H9 (cell line): ENCODE data around the gene FHIT. TPM values are rescaled to one million over a fixed set of nuclear protein-coding genes. Genes with fewer than 3 reads are reported as not detected.

Experiments used
- DNase-seq: peaks from one replicate; pipeline ENCODE4 v3.0.0-alpha.2; 2017
- H2AFZ ChIP-seq: one replicate; pipeline ENCODE4 v1.6.1; 2013; ENCODE audit warnings: mild to moderate bottlenecking, low read length, control low read depth, moderate library complexity
- H2AK5ac ChIP-seq: 2 replicates; pipeline ENCODE4 v1.6.1; 2013; ENCODE audit warnings: low read length, control low read depth, mixed read lengths; ENCODE audit not compliant: insufficient read length
- H2BK120ac ChIP-seq: one replicate; pipeline ENCODE4 v1.6.1; 2013; ENCODE audit warnings: low read depth, mild to moderate bottlenecking, low read length, control low read depth, inconsistent platforms; ENCODE audit not compliant: poor library complexity, severe bottlenecking
- H2BK12ac ChIP-seq: 2 replicates; pipeline ENCODE4 v1.6.1; 2013; ENCODE audit warnings: low read length, control low read depth, mixed read lengths, low read depth; ENCODE audit not compliant: insufficient read length
- H2BK15ac ChIP-seq: 2 replicates; pipeline ENCODE4 v1.6.1; 2013; ENCODE audit warnings: low read depth, low read length, control low read depth
- H2BK20ac ChIP-seq: one replicate; pipeline ENCODE4 v1.6.1; 2013; ENCODE audit warnings: low read depth, mild to moderate bottlenecking, low read length, control low read depth, inconsistent platforms; ENCODE audit not compliant: poor library complexity, severe bottlenecking
- H2BK5ac ChIP-seq: 2 replicates; pipeline ENCODE4 v1.6.1; 2013; ENCODE audit warnings: low read length, control low read depth, mixed read lengths; ENCODE audit not compliant: insufficient read length
- H3K14ac ChIP-seq: 2 replicates; pipeline ENCODE4 v1.6.1; 2013; ENCODE audit warnings: low read length, control low read depth; ENCODE audit not compliant: insufficient read depth
- H3K18ac ChIP-seq: 2 replicates; pipeline ENCODE4 v1.6.1; 2013; ENCODE audit warnings: low read depth, mild to moderate bottlenecking, mixed read lengths, low read length, control low read depth; ENCODE audit not compliant: insufficient read length
- H3K23ac ChIP-seq: 2 replicates; pipeline ENCODE4 v1.6.1; 2013; ENCODE audit warnings: low read length, control low read depth, mixed read lengths, low read depth; ENCODE audit not compliant: insufficient read length
- H3K23me2 ChIP-seq: 2 replicates; pipeline ENCODE4 v1.6.1; 2013; ENCODE audit warnings: low read depth, mild to moderate bottlenecking, mixed read lengths, low read length, control low read depth; ENCODE audit not compliant: insufficient read length, poor library complexity, severe bottlenecking
- H3K27ac ChIP-seq: 2 replicates; pipeline ENCODE4 v1.5.1; 2013; ENCODE audit warnings: low read length, control low read depth, mixed read lengths, low read depth; ENCODE audit not compliant: insufficient read length
- H3K27me3 ChIP-seq: 2 replicates; pipeline ENCODE4 v1.6.1; 2013; ENCODE audit warnings: low read length, control low read depth, inconsistent platforms; ENCODE audit not compliant: insufficient read depth
- H3K4ac ChIP-seq: 2 replicates; pipeline ENCODE4 v1.6.1; 2013; ENCODE audit warnings: low read depth, mild to moderate bottlenecking, control low read depth, inconsistent platforms, low read length, moderate library complexity
- H3K4me1 ChIP-seq: 2 replicates; pipeline ENCODE4 v1.6.1; 2013; ENCODE audit warnings: low read length, control low read depth, inconsistent platforms; ENCODE audit not compliant: insufficient read depth
- H3K4me2 ChIP-seq: 2 replicates; pipeline ENCODE4 v1.6.1; 2013; ENCODE audit warnings: low read length, control low read depth, mixed read lengths; ENCODE audit not compliant: insufficient read length, insufficient read depth
- H3K56ac ChIP-seq: 2 replicates; pipeline ENCODE4 v1.6.1; 2013; ENCODE audit warnings: low read depth, mild to moderate bottlenecking, mixed read lengths, low read length, control low read depth; ENCODE audit not compliant: insufficient read length
- H3K79me1 ChIP-seq: 2 replicates; pipeline ENCODE4 v1.6.1; 2013; ENCODE audit warnings: low read depth, mild to moderate bottlenecking, moderate library complexity, low read length, control low read depth, inconsistent platforms; ENCODE audit not compliant: insufficient read depth, poor library complexity, severe bottlenecking
- H3K79me2 ChIP-seq: 2 replicates; pipeline ENCODE4 v1.6.1; 2013; ENCODE audit warnings: low read length, control low read depth, inconsistent platforms; ENCODE audit not compliant: insufficient read depth
- H3K9ac ChIP-seq: 2 replicates; pipeline ENCODE4 v1.6.1; 2013; ENCODE audit warnings: low read length, control low read depth, mixed read lengths; ENCODE audit not compliant: insufficient read length; ENCODE audit errors: extremely low read depth
- H3K9me3 ChIP-seq: one replicate; pipeline ENCODE4 v1.6.1; 2013; ENCODE audit warnings: low read depth, low read length, inconsistent platforms; ENCODE audit not compliant: control insufficient read depth
- H3T11ph ChIP-seq: one replicate; pipeline ENCODE4 v1.6.1; 2013; ENCODE audit warnings: mild to moderate bottlenecking, low read length, control low read depth, inconsistent platforms
- H4K20me1 ChIP-seq: one replicate; pipeline ENCODE4 v1.6.1; 2013; ENCODE audit not compliant: control insufficient read depth, insufficient read length, insufficient read depth
- H4K5ac ChIP-seq: 2 replicates; pipeline ENCODE4 v1.6.1; 2013; ENCODE audit warnings: low read depth, mild to moderate bottlenecking, mixed read lengths, low read length, control low read depth; ENCODE audit not compliant: insufficient read length
- H4K8ac ChIP-seq: replicated peaks from 2 replicates; pipeline ENCODE4 v1.6.1; 2013; ENCODE audit warnings: low read length, control low read depth, mixed read lengths, low read depth; ENCODE audit not compliant: insufficient read length
- H4K91ac ChIP-seq: 2 replicates; pipeline ENCODE4 v1.6.1; 2013; ENCODE audit warnings: low read depth, mild to moderate bottlenecking, moderate library complexity, mixed read lengths, low read length, control low read depth; ENCODE audit not compliant: insufficient read length
- H3K27ac Mint-ChIP-seq, 3 experiments: 2 replicates in 2 of 3; 3 replicates in 1 of 3; pipeline ENCODE4 v1.8.0; 2020 to 2021; ENCODE audit warnings: mixed read lengths in 3 of 3, mild to moderate bottlenecking in 1 of 3, moderate library complexity in 1 of 3
- H3K27me3 Mint-ChIP-seq: 2 replicates; pipeline ENCODE4 v1.8.0; 2021; ENCODE audit warnings: low read depth, mild to moderate bottlenecking, moderate library complexity, mixed read lengths
- H3K36me3 Mint-ChIP-seq, 3 experiments: 2 replicates in 2 of 3; 3 replicates in 1 of 3; pipeline ENCODE4 v1.8.0; 2020 to 2021; ENCODE audit warnings: low read depth in 3 of 3, mixed read lengths in 3 of 3; ENCODE audit not compliant: insufficient read depth in 1 of 3
- H3K4me1 Mint-ChIP-seq, 2 experiments: 2 replicates each; pipeline ENCODE4 v1.8.0; 2020; ENCODE audit warnings: mixed read lengths in 2 of 2
- H3K4me3 Mint-ChIP-seq, 2 experiments: 2 replicates in 1 of 2; 3 replicates in 1 of 2; pipeline ENCODE4 v1.8.0; 2020 to 2021; ENCODE audit warnings: mild to moderate bottlenecking in 2 of 2, mixed read lengths in 2 of 2, moderate library complexity in 1 of 2
- H3K9me3 Mint-ChIP-seq, 2 experiments: 2 replicates in 1 of 2; 3 replicates in 1 of 2; pipeline ENCODE4 v1.8.0; 2020; ENCODE audit warnings: mild to moderate bottlenecking in 2 of 2, mixed read lengths in 2 of 2, moderate library complexity in 1 of 2
- WGBS: extraction: QIAGEN DNeasy Blood & Tissue Kit; methylation state at CpG from one replicate; pipeline ENCODE4 v1.1.7; 2013; ENCODE audit warnings: missing lambda C conversion rate, low lambda C conversion rate, mixed read lengths; ENCODE audit not compliant: insufficient read length; ENCODE audit errors: extremely low coverage; 5-methylcytosine and 5-hydroxymethylcytosine counted together
- total RNA-seq: library from RNA; stranded (reverse); gene quantifications from 2 replicates; pipeline ENCODE4 v1.2.1, GENCODE V29; 2021
- TF ChIP-seq, protein P1 (sequence below): fragments of 200-600 bp; sonication (generic); conservative IDR thresholded peaks from 3 replicates; pipeline ENCODE4 v1.8.0; 2021; ENCODE audit warnings: antibody characterized with exemption, mild to moderate bottlenecking

The FHIT gene
- total RNA-seq, 1 experiment from 2014 or later, result 3.0 TPM

DNA sequence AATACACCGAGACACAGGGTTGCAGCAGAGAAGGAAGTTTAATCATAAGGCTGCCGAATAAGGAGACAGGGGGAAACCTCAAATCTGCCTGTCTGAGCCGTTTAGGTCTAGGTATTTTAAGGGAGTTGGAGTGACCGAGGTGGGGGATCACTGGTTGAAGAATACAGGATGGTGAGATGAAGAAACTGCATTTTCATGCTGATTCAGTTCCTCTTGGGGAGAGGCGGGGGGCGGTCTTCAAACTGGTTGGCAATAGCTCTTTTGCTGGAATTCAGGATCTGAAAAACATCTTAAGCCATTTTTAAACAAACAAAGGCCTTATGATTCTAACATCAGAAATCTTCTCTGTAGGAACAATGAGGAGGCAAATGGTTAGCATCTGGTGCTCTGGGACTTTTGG is 1502.0 kb downstream of the FHIT start:
- H3K4me2 ChIP-seq, result no peak overlapping the region

More for the DNA sequence above, 1502.0 kb downstream of the FHIT start:
- H3K9me3 ChIP-seq, result peaks cover 7% of the 10 kb centered on the region
- H2BK20ac ChIP-seq, result no peak overlapping the region
- H3K14ac ChIP-seq, result no peak overlapping the region
- Mint-ChIP-seq H3K9me3 (peaks cover 0 to 5% of the 10 kb centered on the region in 2 experiments; a peak in 3 of 5 replicates), H3K27me3 (peaks cover 45% of the 10 kb centered on the region), H3K27ac (no peak overlapping the region), H3K4me3 (no peak overlapping the region), H3K4me1 (peaks cover 47 to 48% of the 10 kb centered on the region in 2 experiments), H3K36me3 (peaks cover 0 to 6% (median 0%) of the 10 kb centered on the region in 3 experiments; a peak in 1 of 7 replicates)
- no peak overlapping the region for H3K9ac ChIP-seq
- no peak overlapping the region for H4K8ac ChIP-seq
- H3T11ph ChIP-seq, result no peak overlapping the region
- TF ChIP-seq, protein P1, sequence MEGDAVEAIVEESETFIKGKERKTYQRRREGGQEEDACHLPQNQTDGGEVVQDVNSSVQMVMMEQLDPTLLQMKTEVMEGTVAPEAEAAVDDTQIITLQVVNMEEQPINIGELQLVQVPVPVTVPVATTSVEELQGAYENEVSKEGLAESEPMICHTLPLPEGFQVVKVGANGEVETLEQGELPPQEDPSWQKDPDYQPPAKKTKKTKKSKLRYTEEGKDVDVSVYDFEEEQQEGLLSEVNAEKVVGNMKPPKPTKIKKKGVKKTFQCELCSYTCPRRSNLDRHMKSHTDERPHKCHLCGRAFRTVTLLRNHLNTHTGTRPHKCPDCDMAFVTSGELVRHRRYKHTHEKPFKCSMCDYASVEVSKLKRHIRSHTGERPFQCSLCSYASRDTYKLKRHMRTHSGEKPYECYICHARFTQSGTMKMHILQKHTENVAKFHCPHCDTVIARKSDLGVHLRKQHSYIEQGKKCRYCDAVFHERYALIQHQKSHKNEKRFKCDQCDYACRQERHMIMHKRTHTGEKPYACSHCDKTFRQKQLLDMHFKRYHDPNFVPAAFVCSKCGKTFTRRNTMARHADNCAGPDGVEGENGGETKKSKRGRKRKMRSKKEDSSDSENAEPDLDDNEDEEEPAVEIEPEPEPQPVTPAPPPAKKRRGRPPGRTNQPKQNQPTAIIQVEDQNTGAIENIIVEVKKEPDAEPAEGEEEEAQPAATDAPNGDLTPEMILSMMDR, result no peak
- WGBS, result no CpG with 5 or more reads among the region's 6 CpGs
- no peak overlapping the region for H3K23ac ChIP-seq
- no peak overlapping the region for H2AFZ ChIP-seq
- no peaks in the 10 kb centered on the region for H4K20me1 ChIP-seq
- H3K18ac ChIP-seq, result no peak overlapping the region
- H3K56ac ChIP-seq, result no peak overlapping the region
- H2AK5ac ChIP-seq, result no peak overlapping the region
- no peak overlapping the region for H4K91ac ChIP-seq
- no peak overlapping the region for H2BK5ac ChIP-seq
- H3K4ac ChIP-seq, result no peak overlapping the region
- no peaks in the 10 kb centered on the region; the same call in 1 of the 2 replicates for H3K27me3 ChIP-seq
- no peaks in the 10 kb centered on the region for H3K79me1 ChIP-seq
- DNase-seq, result no peak
- no peak overlapping the region for H2BK120ac ChIP-seq
- H3K79me2 ChIP-seq, result no peaks in the 10 kb centered on the region
- H2BK12ac ChIP-seq, result no peak overlapping the region
- H3K23me2 ChIP-seq, result no peaks in the 10 kb centered on the region
- no peak overlapping the region for H3K27ac ChIP-seq
- no peak overlapping the region for H2BK15ac ChIP-seq
- no peaks in the 10 kb centered on the region; the same call in 1 of the 2 replicates for H3K4me1 ChIP-seq
- H4K5ac ChIP-seq, result no peak overlapping the region
